H1 (cell line): ENCODE data around the gene BTBD9. TPM values are rescaled to one million over a fixed set of nuclear protein-coding genes. Genes with fewer than 3 reads are reported as not detected.

Experiments
- CHD7 ChIP-seq: fragments of 300-600 bp; sonication (generic); IDR thresholded peaks from 2 replicates; pipeline ENCODE4 v1.7.1; 2012; ENCODE audit warnings: low read length, moderate library complexity, mild to moderate bottlenecking, inconsistent platforms; ENCODE audit not compliant: insufficient replicate concordance
- E2F6 ChIP-seq: IDR thresholded peaks from 2 replicates; pipeline ENCODE4 v1.6.1; 2012; ENCODE audit warnings: inconsistent platforms
- NANOG ChIP-seq: IDR thresholded peaks from 2 replicates; pipeline ENCODE4 v1.6.1; 2011; ENCODE audit warnings: low read length, low read depth, mild to moderate bottlenecking, inconsistent platforms; ENCODE audit not compliant: insufficient read depth, poor library complexity, severe bottlenecking
- POLR2AphosphoS5 ChIP-seq: IDR thresholded peaks from 2 replicates; pipeline ENCODE4 v1.6.1; 2011; ENCODE audit warnings: low read depth, low read length
- SP4 ChIP-seq: IDR thresholded peaks from 2 replicates; pipeline ENCODE4 v1.6.1; 2012; ENCODE audit warnings: low read length, inconsistent platforms
- TAF1 ChIP-seq: IDR thresholded peaks from 2 replicates; pipeline ENCODE4 v1.6.1; 2011; ENCODE audit warnings: mild to moderate bottlenecking, low read depth, low read length
- polyA plus RNA-seq, 7 experiments: library from polyadenylated mRNA; depleted of rRNA in 3 of 7; stranded (reverse) in 5 of 7; unstranded in 2 of 7; fragments of >200 nt in 5 of 7; fragments of 200-250 nt in 2 of 7; gene quantifications; 1 replicate in 5 of 7; 2 replicates in 1 of 7; 4 replicates in 1 of 7; pipeline versions ENCODE4 v1.2.1 to v1.2.3, GENCODE V29; 2011 to 2013; ENCODE audit warnings: missing spikeins in 2 of 7, mixed read lengths in 2 of 7
- total RNA-seq: library from RNA; stranded (reverse); fragmentation: NEBNext Ultra II Directional; extraction: Animal tissue kit (Norgen Biotek cat#: 25700); gene quantifications from 2 replicates; pipeline ENCODE4 v1.2.1, GENCODE V29; 2021

BTBD9 gene
- total and polyA plus RNA-seq, 2 of the 8 experiments (the other 6 are each of a cell fraction or from before 2014, with no cell fraction given) = 0.92 to 4.1 TPM

- no peak for TF ChIP-seq CHD7
- TF ChIP-seq TAF1 = no peak
- TF ChIP-seq SP4 = no peak
- no peak for TF ChIP-seq E2F6
- no peak for TF ChIP-seq NANOG
- TF ChIP-seq POLR2AphosphoS5 = no peak
These were observed 163.6 kb downstream of the BTBD9 start (continued) for GRCh38 chr6:38476141-38476540.
